H9 (cell line): ENCODE measurements around the gene GAMT. TPM values are rescaled to one million over a fixed set of nuclear protein-coding genes. Genes with fewer than 3 reads are reported as not detected.
"Not testable (repeated sequence)": the region's sequence is repeated elsewhere in the genome, so short reads cannot be mapped to it uniquely, and the experiment has no call there.

Experiments used
- DNase-seq: peaks from one replicate; pipeline ENCODE4 v3.0.0-alpha.2; 2017
- H2AFZ ChIP-seq: one replicate; pipeline ENCODE4 v1.6.1; 2013; ENCODE audit warnings: mild to moderate bottlenecking, low read length, control low read depth, moderate library complexity
- H2AK5ac ChIP-seq: 2 replicates; pipeline ENCODE4 v1.6.1; 2013; ENCODE audit warnings: low read length, control low read depth, mixed read lengths; ENCODE audit not compliant: insufficient read length
- H2BK120ac ChIP-seq: one replicate; pipeline ENCODE4 v1.6.1; 2013; ENCODE audit warnings: low read depth, mild to moderate bottlenecking, low read length, control low read depth, inconsistent platforms; ENCODE audit not compliant: poor library complexity, severe bottlenecking
- H2BK12ac ChIP-seq: 2 replicates; pipeline ENCODE4 v1.6.1; 2013; ENCODE audit warnings: low read length, control low read depth, mixed read lengths, low read depth; ENCODE audit not compliant: insufficient read length
- H2BK15ac ChIP-seq: 2 replicates; pipeline ENCODE4 v1.6.1; 2013; ENCODE audit warnings: low read depth, low read length, control low read depth
- H2BK20ac ChIP-seq: one replicate; pipeline ENCODE4 v1.6.1; 2013; ENCODE audit warnings: low read depth, mild to moderate bottlenecking, low read length, control low read depth, inconsistent platforms; ENCODE audit not compliant: poor library complexity, severe bottlenecking
- H2BK5ac ChIP-seq: 2 replicates; pipeline ENCODE4 v1.6.1; 2013; ENCODE audit warnings: low read length, control low read depth, mixed read lengths; ENCODE audit not compliant: insufficient read length
- H3K14ac ChIP-seq: 2 replicates; pipeline ENCODE4 v1.6.1; 2013; ENCODE audit warnings: low read length, control low read depth; ENCODE audit not compliant: insufficient read depth
- H3K18ac ChIP-seq: 2 replicates; pipeline ENCODE4 v1.6.1; 2013; ENCODE audit warnings: low read depth, mild to moderate bottlenecking, mixed read lengths, low read length, control low read depth; ENCODE audit not compliant: insufficient read length
- H3K23ac ChIP-seq: 2 replicates; pipeline ENCODE4 v1.6.1; 2013; ENCODE audit warnings: low read length, control low read depth, mixed read lengths, low read depth; ENCODE audit not compliant: insufficient read length
- H3K23me2 ChIP-seq: 2 replicates; pipeline ENCODE4 v1.6.1; 2013; ENCODE audit warnings: low read depth, mild to moderate bottlenecking, mixed read lengths, low read length, control low read depth; ENCODE audit not compliant: insufficient read length, poor library complexity, severe bottlenecking
- H3K27ac ChIP-seq: 2 replicates; pipeline ENCODE4 v1.5.1; 2013; ENCODE audit warnings: low read length, control low read depth, mixed read lengths, low read depth; ENCODE audit not compliant: insufficient read length
- H3K27me3 ChIP-seq: 2 replicates; pipeline ENCODE4 v1.6.1; 2013; ENCODE audit warnings: low read length, control low read depth, inconsistent platforms; ENCODE audit not compliant: insufficient read depth
- H3K4ac ChIP-seq: 2 replicates; pipeline ENCODE4 v1.6.1; 2013; ENCODE audit warnings: low read depth, mild to moderate bottlenecking, control low read depth, inconsistent platforms, low read length, moderate library complexity
- H3K4me1 ChIP-seq: 2 replicates; pipeline ENCODE4 v1.6.1; 2013; ENCODE audit warnings: low read length, control low read depth, inconsistent platforms; ENCODE audit not compliant: insufficient read depth
- H3K4me2 ChIP-seq: 2 replicates; pipeline ENCODE4 v1.6.1; 2013; ENCODE audit warnings: low read length, control low read depth, mixed read lengths; ENCODE audit not compliant: insufficient read length, insufficient read depth
- H3K56ac ChIP-seq: 2 replicates; pipeline ENCODE4 v1.6.1; 2013; ENCODE audit warnings: low read depth, mild to moderate bottlenecking, mixed read lengths, low read length, control low read depth; ENCODE audit not compliant: insufficient read length
- H3K79me1 ChIP-seq: 2 replicates; pipeline ENCODE4 v1.6.1; 2013; ENCODE audit warnings: low read depth, mild to moderate bottlenecking, moderate library complexity, low read length, control low read depth, inconsistent platforms; ENCODE audit not compliant: insufficient read depth, poor library complexity, severe bottlenecking
- H3K79me2 ChIP-seq: 2 replicates; pipeline ENCODE4 v1.6.1; 2013; ENCODE audit warnings: low read length, control low read depth, inconsistent platforms; ENCODE audit not compliant: insufficient read depth
- H3K9ac ChIP-seq: 2 replicates; pipeline ENCODE4 v1.6.1; 2013; ENCODE audit warnings: low read length, control low read depth, mixed read lengths; ENCODE audit not compliant: insufficient read length; ENCODE audit errors: extremely low read depth
- H3K9me3 ChIP-seq: one replicate; pipeline ENCODE4 v1.6.1; 2013; ENCODE audit warnings: low read depth, low read length, inconsistent platforms; ENCODE audit not compliant: control insufficient read depth
- H3T11ph ChIP-seq: one replicate; pipeline ENCODE4 v1.6.1; 2013; ENCODE audit warnings: mild to moderate bottlenecking, low read length, control low read depth, inconsistent platforms
- H4K20me1 ChIP-seq: one replicate; pipeline ENCODE4 v1.6.1; 2013; ENCODE audit not compliant: control insufficient read depth, insufficient read length, insufficient read depth
- H4K5ac ChIP-seq: 2 replicates; pipeline ENCODE4 v1.6.1; 2013; ENCODE audit warnings: low read depth, mild to moderate bottlenecking, mixed read lengths, low read length, control low read depth; ENCODE audit not compliant: insufficient read length
- H4K8ac ChIP-seq: replicated peaks from 2 replicates; pipeline ENCODE4 v1.6.1; 2013; ENCODE audit warnings: low read length, control low read depth, mixed read lengths, low read depth; ENCODE audit not compliant: insufficient read length
- H4K91ac ChIP-seq: 2 replicates; pipeline ENCODE4 v1.6.1; 2013; ENCODE audit warnings: low read depth, mild to moderate bottlenecking, moderate library complexity, mixed read lengths, low read length, control low read depth; ENCODE audit not compliant: insufficient read length
- H3K27ac Mint-ChIP-seq, 3 experiments: 2 replicates in 2 of 3; 3 replicates in 1 of 3; pipeline ENCODE4 v1.8.0; 2020 to 2021; ENCODE audit warnings: mixed read lengths in 3 of 3, mild to moderate bottlenecking in 1 of 3, moderate library complexity in 1 of 3
- H3K27me3 Mint-ChIP-seq: 2 replicates; pipeline ENCODE4 v1.8.0; 2021; ENCODE audit warnings: low read depth, mild to moderate bottlenecking, moderate library complexity, mixed read lengths
- H3K36me3 Mint-ChIP-seq, 3 experiments: 2 replicates in 2 of 3; 3 replicates in 1 of 3; pipeline ENCODE4 v1.8.0; 2020 to 2021; ENCODE audit warnings: low read depth in 3 of 3, mixed read lengths in 3 of 3; ENCODE audit not compliant: insufficient read depth in 1 of 3
- H3K4me1 Mint-ChIP-seq, 2 experiments: 2 replicates each; pipeline ENCODE4 v1.8.0; 2020; ENCODE audit warnings: mixed read lengths in 2 of 2
- H3K4me3 Mint-ChIP-seq, 2 experiments: 2 replicates in 1 of 2; 3 replicates in 1 of 2; pipeline ENCODE4 v1.8.0; 2020 to 2021; ENCODE audit warnings: mild to moderate bottlenecking in 2 of 2, mixed read lengths in 2 of 2, moderate library complexity in 1 of 2
- H3K9me3 Mint-ChIP-seq, 2 experiments: 2 replicates in 1 of 2; 3 replicates in 1 of 2; pipeline ENCODE4 v1.8.0; 2020; ENCODE audit warnings: mild to moderate bottlenecking in 2 of 2, mixed read lengths in 2 of 2, moderate library complexity in 1 of 2
- CTCF ChIP-seq: fragments of 200-600 bp; sonication (generic); conservative IDR thresholded peaks from 3 replicates; pipeline ENCODE4 v1.8.0; 2021; ENCODE audit warnings: antibody characterized with exemption, mild to moderate bottlenecking
- WGBS: extraction: QIAGEN DNeasy Blood & Tissue Kit; methylation state at CpG from one replicate; pipeline ENCODE4 v1.1.7; 2013; ENCODE audit warnings: missing lambda C conversion rate, low lambda C conversion rate, mixed read lengths; ENCODE audit not compliant: insufficient read length; ENCODE audit errors: extremely low coverage; 5-methylcytosine and 5-hydroxymethylcytosine counted together
- total RNA-seq: library from RNA; stranded (reverse); gene quantifications from 2 replicates; pipeline ENCODE4 v1.2.1, GENCODE V29; 2021

Gene GAMT
- total RNA-seq, 1 experiment from 2014 or later = 26.6 TPM

GRCh38 chr19:1440418-1440801 is 39.1 kb upstream of the GAMT start:
- WGBS = no CpG with 5 or more reads among the region's 15 CpGs
- H3K4me2 ChIP-seq = no peak overlapping the region
- H4K20me1 ChIP-seq = no peaks in the 10 kb centered on the region
- H3K23ac ChIP-seq = no peak overlapping the region
- no peak overlapping the region for H3K14ac ChIP-seq
- H3K36me3 Mint-ChIP-seq = peaks cover 29 to 55% (median 44%) of the 10 kb centered on the region in 3 experiments
- H3K18ac ChIP-seq = no peak overlapping the region
- no peaks in the 10 kb centered on the region for H3K27me3 ChIP-seq
- H3K9ac ChIP-seq = no peak overlapping the region
- no peak overlapping the region for H3K56ac ChIP-seq
- H3K27ac Mint-ChIP-seq = peak overlapping the region; percentile 68 to 92 (median 90); a peak in 3 of 7 replicates
- no peak overlapping the region for H2AK5ac ChIP-seq
- H3T11ph ChIP-seq = no peak overlapping the region
- H3K27ac ChIP-seq = no peak overlapping the region
- TF ChIP-seq CTCF = no peak
- no peak overlapping the region for H2BK12ac ChIP-seq
- no peak overlapping the region for H4K8ac ChIP-seq
- no peak overlapping the region for H4K91ac ChIP-seq
- peaks cover 11% of the 10 kb centered on the region; the same call in 1 of the 2 replicates for H3K79me2 ChIP-seq
- H2BK15ac ChIP-seq = no peak overlapping the region
- H3K79me1 ChIP-seq = peaks cover 12% of the 10 kb centered on the region
- peaks cover 5% of the 10 kb centered on the region for H3K23me2 ChIP-seq
- H3K27me3 Mint-ChIP-seq = peaks cover 7% of the 10 kb centered on the region
- H3K4me1 Mint-ChIP-seq = peaks cover 0 to 22% of the 10 kb centered on the region in 2 experiments
- H2BK5ac ChIP-seq = no peak overlapping the region
- no peak overlapping the region for H2BK20ac ChIP-seq
- H3K4me1 ChIP-seq = no peaks in the 10 kb centered on the region
- no peaks in the 10 kb centered on the region for H3K9me3 Mint-ChIP-seq
- no peak for DNase-seq
- no peak overlapping the region for H3K4ac ChIP-seq
- peak overlapping the region; percentile 96 to 98 for H3K4me3 Mint-ChIP-seq
- no peak overlapping the region for H4K5ac ChIP-seq
- H2BK120ac ChIP-seq = no peak overlapping the region
- H3K9me3 ChIP-seq = no peaks in the 10 kb centered on the region
- H2AFZ ChIP-seq = no peak overlapping the region

GRCh38 chr19:1439525-1440417 is 38.4 kb upstream of the GAMT start:
- Histone ChIP-seq H3K9ac (peak overlapping the region; percentile 97), H3K4me2 (peak overlapping the region; percentile 64), H3K79me2 (peaks cover 11% of the 10 kb centered on the region; the same call in 1 of the 2 replicates), H3K79me1 (peaks cover 12% of the 10 kb centered on the region)
- H3K9me3 ChIP-seq, H2BK120ac ChIP-seq, H3K9me3 Mint-ChIP-seq, DNase-seq, H2BK20ac ChIP-seq, H3K23me2 ChIP-seq, H3K27me3 ChIP-seq, H4K8ac ChIP-seq, H3K4ac ChIP-seq, H3K23ac ChIP-seq, H4K5ac ChIP-seq, H4K20me1 ChIP-seq, H2BK5ac ChIP-seq, H2BK15ac ChIP-seq, H4K91ac ChIP-seq, H3K18ac ChIP-seq, H3K56ac ChIP-seq, H2AFZ ChIP-seq, H3K4me1 ChIP-seq, H3K27ac ChIP-seq, H3K27me3 Mint-ChIP-seq, H2AK5ac ChIP-seq, H2BK12ac ChIP-seq, H3T11ph ChIP-seq, H3K14ac ChIP-seq: not testable (repeated sequence)
- H3K4me3 Mint-ChIP-seq = peak overlapping the region; percentile 96 to 98
- H3K36me3 Mint-ChIP-seq = peaks cover 32 to 58% (median 49%) of the 10 kb centered on the region in 3 experiments
- peaks cover 0 to 22% of the 10 kb centered on the region in 2 experiments for H3K4me1 Mint-ChIP-seq
- H3K27ac Mint-ChIP-seq = peak overlapping the region; percentile 84 to 95 (median 94)
- WGBS = no CpG with 5 or more reads among the region's 57 CpGs
